DND-41 (cell line): ENCODE data around the gene JMJD8.

Experiments
- CTCF ChIP-seq: IDR thresholded peaks from 2 replicates; pipeline ENCODE4 v1.5.1; 2012; ENCODE audit warnings: borderline replicate concordance, low read length, moderate library complexity, mild to moderate bottlenecking; ENCODE audit not compliant: poor library complexity, severe bottlenecking; ENCODE audit errors: extremely low read depth
- EZH2 ChIP-seq: IDR thresholded peaks from 3 replicates; pipeline ENCODE4 v1.6.1; 2012; ENCODE audit warnings: borderline replicate concordance, low read depth, mild to moderate bottlenecking, moderate library complexity, low read length, inconsistent platforms; ENCODE audit not compliant: severe bottlenecking

GRCh38 chr16:638034-638543 lies 46.0 kb downstream of the JMJD8 start:
- no peak for TF ChIP-seq CTCF
- no peak for TF ChIP-seq EZH2
